PC-3 (cell line): ENCODE results near the gene PPP1R7. TPM values are rescaled to one million over a fixed set of nuclear protein-coding genes. Genes with fewer than 3 reads are reported as not detected.

Experiments
- ATAC-seq: fragments of 200-7000 bp; cut with Tn5 transposase; 2 replicates; pipeline ENCODE4 v1.9.1; 2020; ENCODE audit warnings: mild to moderate bottlenecking, moderate library complexity
- BruUV-seq: library from RNA; stranded (reverse); fragments of 400-500 nt; replicated peaks from 2 replicates; lab custom pipeline; 2021; lab: Mats Ljungman, UMichigan
- CTCF ChIA-PET: fragments of 300-600 bp; sonication (Branson Sonifier 250); formaldehyde crosslinking; loops from one replicate; lab custom pipeline; 2022; ENCODE audit warnings: antibody characterized with exemption; lab: Charles Lee
- POLR2A ChIA-PET: fragments of 300-600 bp; sonication (Branson Sonifier 250); formaldehyde crosslinking; loops from one replicate; lab custom pipeline; 2022; ENCODE audit warnings: antibody characterized with exemption; ENCODE audit not compliant: unreplicated experiment; lab: Charles Lee
- DNase-seq: peaks from one replicate; pipeline ENCODE4 v3.0.0-alpha.2; 2015
- H2AFZ ChIP-seq: fragments of 300-600 bp; sonication (generic); 2 replicates; pipeline ENCODE4 v1.6.0; 2016; ENCODE audit warnings: antibody characterized with exemption, low read length
- H3F3A ChIP-seq: fragments of 300-600 bp; sonication (generic); one replicate; pipeline ENCODE4 v1.6.0; 2017; ENCODE audit warnings: antibody characterized with exemption, low read length, control low read depth, mild to moderate bottlenecking; ENCODE audit not compliant: unreplicated experiment
- H3K27ac ChIP-seq: fragments of 300-600 bp; sonication (generic); 2 replicates; pipeline ENCODE4 v1.5.1; 2016; ENCODE audit warnings: mild to moderate bottlenecking, low read length
- H3K27me3 ChIP-seq: fragments of 300-600 bp; sonication (generic); 2 replicates; pipeline ENCODE4 v1.6.1; 2016; ENCODE audit warnings: low read length, mixed read lengths
- H3K36me3 ChIP-seq: fragments of 300-600 bp; sonication (generic); 2 replicates; pipeline ENCODE4 v1.6.1; 2016; ENCODE audit warnings: low read depth, mixed run types, low read length, mixed read lengths
- H3K4me1 ChIP-seq: fragments of 300-600 bp; sonication (generic); 2 replicates; pipeline ENCODE4 v1.5.1; 2016; ENCODE audit warnings: low read length; ENCODE audit not compliant: insufficient read depth
- H3K4me2 ChIP-seq: fragments of 300-600 bp; sonication (generic); 2 replicates; pipeline ENCODE4 v1.6.0; 2016; ENCODE audit warnings: low read length
- H3K4me3 ChIP-seq: fragments of 300-600 bp; sonication (generic); 2 replicates; pipeline ENCODE4 v1.5.1; 2016; ENCODE audit warnings: mild to moderate bottlenecking, low read length, mixed read lengths
- H3K79me2 ChIP-seq: fragments of 300-600 bp; sonication (generic); 2 replicates; pipeline ENCODE4 v1.6.1; 2017; ENCODE audit warnings: low read length, mixed read lengths
- H3K9ac ChIP-seq: fragments of 300-600 bp; sonication (generic); 2 replicates; pipeline ENCODE4 v1.6.0; 2016; ENCODE audit warnings: mild to moderate bottlenecking, low read length
- H3K9me2 ChIP-seq: fragments of 300-600 bp; sonication (generic); replicated peaks from 2 replicates; pipeline ENCODE4 v1.6.1; 2016; ENCODE audit warnings: mixed run types, low read length, mixed read lengths
- H3K9me3 ChIP-seq: fragments of 300-600 bp; sonication (generic); 2 replicates; pipeline ENCODE4 v1.6.1; 2016; ENCODE audit warnings: low read length, mixed read lengths
- H4K20me1 ChIP-seq: fragments of 300-600 bp; sonication (generic); 2 replicates; pipeline ENCODE4 v1.6.1; 2016; ENCODE audit warnings: low read length, mixed read lengths
- EZH2 ChIP-seq: fragments of 300-600 bp; sonication (generic); IDR thresholded peaks from one replicate; pipeline ENCODE4 v1.6.1; 2017; ENCODE audit warnings: antibody characterized with exemption, mild to moderate bottlenecking, low read length; ENCODE audit not compliant: unreplicated experiment
- EZH2phosphoT487 ChIP-seq: fragments of 300-600 bp; sonication (generic); IDR thresholded peaks from 2 replicates; pipeline ENCODE4 v1.6.1; 2018; ENCODE audit warnings: mild to moderate bottlenecking, antibody characterized with exemption, low read length, borderline replicate concordance
- intact Hi-C: fragments of 100-400 bp; cut with micrococcal nuclease; formaldehyde crosslinking; loops from 2 replicates; pipeline ENCODE4 v1.9.0; 2023
- total RNA-seq: library from RNA; depleted of rRNA; stranded (reverse); fragments of >200 nt; gene quantifications from 2 replicates; pipeline ENCODE4 v1.2.3, GENCODE V29; 2014
- TF ChIP-seq, protein P1 (sequence below): fragments of 300-600 bp; sonication (generic); conservative IDR thresholded peaks from 2 replicates; pipeline ENCODE4 v1.5.1; 2017; ENCODE audit warnings: antibody characterized with exemption, low read depth, mild to moderate bottlenecking, low read length

PPP1R7 gene
- total RNA-seq, 1 experiment from 2014 or later, result 21.4 TPM

DNA sequence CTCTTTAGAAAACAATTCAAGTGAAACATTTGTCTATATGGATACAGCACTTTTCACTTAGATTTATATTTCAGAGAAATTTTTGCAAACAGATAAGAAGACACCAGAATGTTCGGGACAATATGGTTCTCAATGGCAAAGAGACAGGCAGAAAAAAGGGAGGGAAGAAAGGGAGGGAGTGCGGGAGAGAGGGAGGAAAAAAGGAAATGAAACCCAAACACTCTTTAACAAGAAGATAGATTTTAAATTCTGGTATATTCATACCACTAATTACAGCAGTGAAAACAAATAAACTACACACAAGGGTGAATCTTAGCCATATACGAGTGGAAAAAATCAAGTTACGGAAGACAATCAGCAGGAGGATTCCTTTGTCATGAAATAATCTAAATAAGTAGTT, 4.0 kb upstream of the PPP1R7 start:
- TF ChIP-seq, protein P1, sequence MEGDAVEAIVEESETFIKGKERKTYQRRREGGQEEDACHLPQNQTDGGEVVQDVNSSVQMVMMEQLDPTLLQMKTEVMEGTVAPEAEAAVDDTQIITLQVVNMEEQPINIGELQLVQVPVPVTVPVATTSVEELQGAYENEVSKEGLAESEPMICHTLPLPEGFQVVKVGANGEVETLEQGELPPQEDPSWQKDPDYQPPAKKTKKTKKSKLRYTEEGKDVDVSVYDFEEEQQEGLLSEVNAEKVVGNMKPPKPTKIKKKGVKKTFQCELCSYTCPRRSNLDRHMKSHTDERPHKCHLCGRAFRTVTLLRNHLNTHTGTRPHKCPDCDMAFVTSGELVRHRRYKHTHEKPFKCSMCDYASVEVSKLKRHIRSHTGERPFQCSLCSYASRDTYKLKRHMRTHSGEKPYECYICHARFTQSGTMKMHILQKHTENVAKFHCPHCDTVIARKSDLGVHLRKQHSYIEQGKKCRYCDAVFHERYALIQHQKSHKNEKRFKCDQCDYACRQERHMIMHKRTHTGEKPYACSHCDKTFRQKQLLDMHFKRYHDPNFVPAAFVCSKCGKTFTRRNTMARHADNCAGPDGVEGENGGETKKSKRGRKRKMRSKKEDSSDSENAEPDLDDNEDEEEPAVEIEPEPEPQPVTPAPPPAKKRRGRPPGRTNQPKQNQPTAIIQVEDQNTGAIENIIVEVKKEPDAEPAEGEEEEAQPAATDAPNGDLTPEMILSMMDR, result no peak
- TF ChIP-seq EZH2 (no peak), EZH2phosphoT487 (no peak)
- ATAC-seq, result no peak
- Histone ChIP-seq H3K4me2 (no peak overlapping the region), H2AFZ (no peak overlapping the region), H4K20me1 (no peaks in the 10 kb centered on the region), H3F3A (no peaks in the 10 kb centered on the region), H3K4me3 (no peak overlapping the region), H3K79me2 (peaks cover 7% of the 10 kb centered on the region), H3K9me2 (no peaks in the 10 kb centered on the region), H3K4me1 (no peaks in the 10 kb centered on the region), H3K27me3 (no peaks in the 10 kb centered on the region), H3K36me3 (no peaks in the 10 kb centered on the region), H3K9me3 (no peaks in the 10 kb centered on the region), H3K9ac (no peak overlapping the region), H3K27ac (no peak overlapping the region)
- POLR2A ChIA-PET, result no interaction called here
- intact Hi-C loops, result no loop called here
- no TSS peak for BruUV-seq
- no peak for DNase-seq
- CTCF ChIA-PET, result no interaction called here

DNA sequence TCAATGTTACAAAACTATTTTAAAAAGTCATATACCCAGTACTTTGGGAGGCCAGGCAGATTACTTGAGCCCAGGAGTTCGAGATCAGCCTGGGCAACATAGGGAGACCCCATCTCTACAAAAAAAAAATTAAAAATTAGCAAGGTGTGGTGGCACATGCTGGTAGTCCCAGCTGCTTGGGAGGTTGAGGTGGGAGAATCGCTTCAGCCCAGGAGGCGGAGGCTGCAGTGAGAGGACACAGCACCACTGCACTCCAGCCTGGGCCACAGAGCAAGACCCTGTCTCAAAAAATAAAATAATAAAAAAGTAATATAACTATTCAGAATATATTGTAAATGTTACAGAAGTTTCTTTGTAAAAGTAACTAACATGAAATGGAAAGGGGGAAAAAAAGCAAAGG, 2.9 kb upstream of the PPP1R7 start:
- Histone ChIP-seq H3K9ac (no peak overlapping the region), H4K20me1 (no peaks in the 10 kb centered on the region), H3K4me1 (no peaks in the 10 kb centered on the region), H3K9me3 (no peaks in the 10 kb centered on the region), H3F3A (no peaks in the 10 kb centered on the region), H3K27ac (no peak overlapping the region), H3K79me2 (peaks cover 9% of the 10 kb centered on the region), H2AFZ (no peak overlapping the region), H3K4me3 (no peak overlapping the region), H3K4me2 (no peak overlapping the region), H3K9me2 (no peaks in the 10 kb centered on the region), H3K27me3 (no peaks in the 10 kb centered on the region), H3K36me3 (no peaks in the 10 kb centered on the region)
- no TSS peak for BruUV-seq
- TF ChIP-seq EZH2 (no peak), EZH2phosphoT487 (no peak)
- TF ChIP-seq, protein P1, result no peak
- ChIA-PET POLR2A (no interaction called here), CTCF (no interaction called here)
- DNase-seq, result no peak
- intact Hi-C loops, result no loop called here
- no peak for ATAC-seq

DNA sequence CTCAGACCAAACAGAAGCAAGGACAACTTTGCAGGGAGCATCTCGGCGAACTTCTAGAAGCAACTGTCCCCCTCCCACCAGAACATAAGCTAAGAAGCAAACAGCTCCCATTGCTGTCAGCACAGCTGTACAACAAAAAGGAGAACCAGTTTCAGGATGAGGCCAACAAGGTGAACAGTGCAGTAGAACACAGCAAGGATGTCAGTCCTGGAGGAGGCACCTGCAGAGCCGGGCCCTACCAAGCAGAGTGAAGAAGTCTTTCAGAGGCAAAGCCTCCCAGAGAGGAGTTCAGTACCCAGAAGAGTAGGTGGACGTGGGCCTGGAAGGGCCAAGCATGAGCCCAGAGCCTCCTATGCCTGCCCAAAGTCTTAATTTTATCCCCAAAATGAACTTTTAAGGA, 2.0 kb upstream of the PPP1R7 start:
- H2AFZ ChIP-seq, result 0 out of 2 replicates have a peak overlapping the region, but pooled peaks have one; percentile 74

More for the DNA sequence above, 2.0 kb upstream of the PPP1R7 start:
- H3K27me3 ChIP-seq, result no peaks in the 10 kb centered on the region
- TF ChIP-seq EZH2phosphoT487 (no peak), EZH2 (no peak)
- TF ChIP-seq, protein P1, result no peak
- BruUV-seq, result no TSS peak
- intact Hi-C loops, result no loop called here
- no peaks in the 10 kb centered on the region for H3K36me3 ChIP-seq
- ChIA-PET POLR2A (no interaction called here), CTCF (no interaction called here)
- H3K27ac ChIP-seq, result no peak overlapping the region
- no peaks in the 10 kb centered on the region for H3K9me3 ChIP-seq
- no peaks in the 10 kb centered on the region for H4K20me1 ChIP-seq
- H3K9me2 ChIP-seq, result no peaks in the 10 kb centered on the region
- DNase-seq, result no peak
- no peak overlapping the region; the same call in 1 of the 2 replicates for H3K9ac ChIP-seq
- peaks cover 9% of the 10 kb centered on the region for H3K79me2 ChIP-seq
- H3F3A ChIP-seq, result no peaks in the 10 kb centered on the region
- no peak for ATAC-seq
- no peaks in the 10 kb centered on the region for H3K4me1 ChIP-seq
- H3K4me3 ChIP-seq, result peak overlapping the region; percentile 72
- peak overlapping the region; percentile 82 for H3K4me2 ChIP-seq
